Stimulated activated CD4-positive, alpha-beta T cell treated with anti-CD3 and anti-CD28 coated beads, TNF-alpha, amount 100 ng/mL, for 1 hour (primary cell): ENCODE data around the gene CHCHD10.
"Not testable (repeated sequence)": the region's sequence is repeated elsewhere in the genome, so short reads cannot be mapped to it uniquely, and the experiment has no call there.

Source experiments
- DNase-seq, 3 donors: peaks; one replicate each; pipeline ENCODE4 v3.0.0-alpha.2; 2020; ENCODE audit warnings: low read depth in 3 of 3, low spot score in 1 of 3

Gene CHCHD10

DNA sequence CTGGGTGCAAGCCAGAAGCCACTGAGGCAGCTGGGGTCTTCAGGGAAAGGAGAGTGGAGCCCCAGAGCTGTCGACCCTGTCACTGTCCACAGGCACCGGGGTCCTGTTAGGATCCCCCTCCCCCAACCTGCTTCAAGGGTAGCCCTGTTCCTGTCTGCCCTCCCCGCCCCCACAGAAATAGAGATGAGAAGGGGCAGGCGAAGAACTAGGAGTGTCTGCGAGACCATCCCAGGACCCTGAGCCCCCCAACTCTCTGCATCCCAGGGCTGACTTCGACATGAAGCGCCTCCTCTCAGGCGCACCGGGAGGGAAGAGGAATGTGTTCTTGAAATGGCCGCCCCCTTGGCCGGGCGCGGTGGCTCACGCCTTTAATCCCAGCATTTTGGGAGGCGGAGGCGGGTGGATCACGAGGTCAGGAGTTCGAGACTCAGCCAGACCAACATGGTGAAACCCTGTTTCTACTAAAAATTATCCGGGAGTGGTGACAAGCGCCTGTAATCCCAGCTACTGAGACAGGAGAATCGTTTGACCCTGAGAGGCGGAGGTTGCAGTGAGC, 16.3 kb downstream of the CHCHD10 start:
- no peak for DNase-seq

DNA sequence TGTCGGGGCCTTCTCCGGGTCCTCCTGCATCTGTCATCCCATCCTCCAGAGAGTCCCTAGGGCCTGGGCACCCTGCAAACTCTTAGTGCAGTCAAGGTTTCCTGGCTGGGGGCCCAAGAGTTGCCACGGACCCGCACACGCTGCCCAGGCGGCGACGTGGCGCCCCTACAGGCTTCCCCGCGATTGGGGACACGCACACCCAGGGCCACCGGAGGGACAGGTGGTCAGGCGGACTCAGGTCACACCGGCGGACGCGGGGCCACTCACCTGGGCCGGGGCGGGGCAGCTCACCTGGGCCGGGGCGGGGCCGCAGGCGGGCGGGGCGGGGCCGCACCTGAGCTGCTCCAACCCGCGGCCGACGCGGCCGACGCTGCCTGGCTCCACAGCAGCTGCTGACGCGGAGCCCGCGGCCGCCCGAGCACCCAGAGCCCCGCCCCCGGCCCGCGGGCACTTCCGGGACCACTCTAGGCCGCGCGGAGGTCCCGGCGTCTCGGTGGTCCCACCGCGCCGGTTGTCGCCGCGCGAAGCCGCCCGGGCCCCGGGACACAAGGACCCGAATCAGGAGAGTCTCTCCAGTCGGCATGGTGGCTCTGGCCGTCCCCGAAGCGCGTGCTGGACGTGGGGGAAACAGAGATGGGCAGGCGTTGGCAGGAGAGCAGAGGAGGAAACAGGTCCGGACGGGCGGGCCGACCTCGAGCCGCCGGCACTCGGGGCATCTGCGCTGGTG, 16.9 kb downstream of the CHCHD10 start, which contains the start of gene ZNF70:
TSS of gene ZNF70 (minus strand) at position 399 of the 727 bp plus-strand sequence. CDS start 5,972 bp downstream, outside the sequence.
- peak; percentile 52 to 77 (median 75) for DNase-seq

DNA sequence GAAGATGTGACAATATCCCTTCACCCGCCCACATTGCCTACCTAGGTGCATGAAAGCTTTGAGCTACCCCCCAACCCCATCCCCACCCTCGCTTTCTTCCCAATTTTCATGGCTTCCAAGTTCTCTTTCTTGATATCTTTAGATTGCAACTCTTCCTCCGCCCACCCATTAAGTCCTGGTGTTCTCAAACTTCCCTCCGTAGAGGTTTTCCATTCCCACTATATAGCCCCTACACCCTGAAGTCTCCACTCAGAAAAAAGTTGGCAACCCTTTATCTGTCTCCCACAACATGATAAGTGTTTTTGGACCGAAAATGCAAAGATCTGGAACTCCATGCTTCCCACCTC, 17.4 kb downstream of the CHCHD10 start:
- no peak for DNase-seq

DNA sequence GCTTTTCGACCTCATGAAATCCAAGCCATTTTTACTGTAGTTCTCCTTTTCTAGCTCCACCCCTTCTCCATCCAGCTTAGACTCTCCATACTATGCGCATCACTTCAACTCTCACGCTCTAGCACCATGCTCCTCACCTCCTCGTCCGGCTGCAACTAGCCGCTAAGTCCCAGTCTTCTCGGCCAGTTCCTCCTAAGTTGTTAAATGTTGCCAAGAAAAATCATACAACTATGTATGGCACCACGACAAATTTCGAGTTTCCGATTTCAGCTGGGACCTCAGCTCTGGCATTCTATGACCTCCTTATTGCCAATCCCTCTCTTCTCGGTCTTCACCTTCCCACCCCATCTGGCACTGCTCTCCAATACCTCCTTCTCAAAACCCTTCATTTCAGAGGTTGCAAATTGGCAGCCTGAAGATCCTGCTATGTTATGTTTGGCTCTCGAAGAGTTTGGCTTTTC, 17.9 kb downstream of the CHCHD10 start:
- no peak for DNase-seq

DNA sequence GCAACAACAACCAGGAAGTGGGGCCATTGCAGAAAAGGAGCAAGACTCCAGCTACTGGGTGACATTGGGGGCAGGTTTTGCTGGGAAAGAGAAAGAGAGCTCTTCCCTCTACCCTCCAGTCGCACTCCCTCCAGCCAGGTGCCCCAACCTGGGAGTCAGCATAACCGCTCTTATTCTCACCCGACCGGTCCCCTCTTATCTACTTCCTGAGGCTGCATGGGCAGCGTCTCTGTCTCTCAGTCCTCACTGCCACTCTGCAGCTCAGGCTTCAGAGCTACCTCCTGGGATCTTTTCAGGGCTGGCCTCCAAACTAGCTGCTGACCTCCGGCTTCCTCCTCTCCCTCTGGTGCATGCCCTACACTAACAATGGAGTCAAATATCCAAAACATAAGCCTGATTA, 22.0 kb downstream of the CHCHD10 start:
- DNase-seq = no peak

DNA sequence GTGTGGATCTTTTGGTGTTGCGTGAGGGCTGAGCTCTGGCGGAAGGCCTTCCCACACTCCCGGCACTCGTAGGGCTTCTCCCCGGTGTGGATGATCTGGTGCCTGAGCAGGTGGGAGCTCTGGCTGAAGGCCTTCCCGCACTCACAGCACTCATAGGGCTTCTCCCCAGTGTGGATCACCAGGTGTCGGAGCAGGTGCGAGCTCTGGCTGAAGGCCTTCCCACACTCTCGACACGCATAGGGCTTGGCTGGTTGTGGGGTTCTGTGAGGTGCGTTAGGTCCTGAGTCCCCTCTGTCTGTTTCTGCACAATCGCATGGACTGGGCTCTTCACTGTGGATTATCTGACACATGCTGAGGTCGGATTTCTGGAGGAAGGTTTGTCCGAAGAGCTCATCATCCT, 23.3 kb downstream of the CHCHD10 start:
- DNase-seq = no peak

DNA sequence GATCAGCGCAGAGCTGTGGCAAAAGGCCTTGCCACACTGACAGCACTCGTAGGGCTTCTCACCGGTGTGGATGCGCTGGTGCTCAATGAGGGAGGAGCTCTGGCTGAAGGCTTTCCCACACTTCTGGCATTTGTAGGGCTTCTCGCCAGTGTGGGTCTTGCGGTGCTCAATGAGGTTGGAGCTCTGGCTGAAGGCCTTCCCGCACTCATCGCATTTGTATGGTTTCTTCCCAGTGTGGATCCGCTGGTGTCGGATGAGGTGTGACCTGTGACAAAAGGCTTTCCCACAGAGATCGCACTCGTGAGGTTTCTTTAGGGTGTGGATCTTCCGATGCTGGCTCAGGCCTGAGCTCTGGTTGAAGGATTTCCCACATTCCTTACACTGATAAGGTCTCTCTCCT, 23.8 kb downstream of the CHCHD10 start:
- no peak for DNase-seq

DNA sequence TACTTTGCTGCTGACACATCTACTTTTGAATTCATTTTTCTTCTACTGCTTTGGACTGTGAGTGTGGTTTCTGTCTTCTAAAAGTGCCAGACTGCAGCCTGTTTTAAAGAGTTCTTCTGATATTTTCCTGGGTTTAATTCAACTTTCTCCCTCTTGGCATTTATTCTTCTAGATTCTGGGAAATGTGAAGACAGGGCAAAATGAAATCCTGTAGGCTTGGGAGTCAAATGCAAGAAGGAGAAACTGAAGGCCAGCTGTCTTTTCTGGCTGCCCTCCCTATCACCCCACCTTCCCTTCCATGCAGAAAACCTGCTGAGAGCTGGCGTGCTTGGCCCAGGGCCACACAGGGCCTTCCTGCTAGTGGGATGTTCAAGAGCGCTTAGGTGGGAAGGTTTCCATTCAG, 24.5 kb downstream of the CHCHD10 start:
- DNase-seq = no peak

DNA sequence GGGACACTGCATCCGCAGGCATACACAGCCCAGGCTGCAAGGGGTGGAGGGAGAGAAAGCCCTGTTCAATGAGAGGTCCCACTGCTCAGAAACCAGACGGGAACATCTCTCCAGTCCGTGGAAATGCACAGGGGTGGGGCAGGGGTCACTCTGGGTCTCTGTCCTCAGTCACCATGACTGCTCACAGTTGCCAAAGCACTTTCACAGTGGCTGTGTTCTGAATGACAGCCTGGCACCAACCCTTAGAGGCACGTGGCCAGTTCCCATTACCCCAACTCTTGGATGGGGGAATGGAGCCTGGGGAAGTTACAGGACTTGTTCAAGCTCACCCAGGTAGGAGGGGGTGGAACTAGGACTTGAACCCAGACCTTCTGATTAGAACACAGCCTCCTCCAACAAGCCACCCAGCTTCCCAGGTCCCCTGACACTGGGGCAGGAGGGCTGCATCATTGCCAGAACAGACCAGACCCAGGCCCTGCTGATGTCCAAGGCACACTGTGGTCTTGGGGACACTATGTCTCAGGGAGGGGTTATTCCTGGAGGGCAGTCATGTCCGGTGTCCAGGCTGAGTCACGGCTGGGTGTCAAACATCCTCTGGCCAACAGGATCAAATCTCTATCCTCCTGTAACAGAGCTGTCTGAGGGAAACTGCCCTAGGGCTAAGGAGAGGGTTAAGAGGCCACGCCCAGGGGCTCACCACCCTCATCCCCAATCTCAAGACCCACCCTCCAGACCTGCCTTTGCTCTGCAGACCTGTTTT, 25.1 kb downstream of the CHCHD10 start:
- no peak for DNase-seq

DNA sequence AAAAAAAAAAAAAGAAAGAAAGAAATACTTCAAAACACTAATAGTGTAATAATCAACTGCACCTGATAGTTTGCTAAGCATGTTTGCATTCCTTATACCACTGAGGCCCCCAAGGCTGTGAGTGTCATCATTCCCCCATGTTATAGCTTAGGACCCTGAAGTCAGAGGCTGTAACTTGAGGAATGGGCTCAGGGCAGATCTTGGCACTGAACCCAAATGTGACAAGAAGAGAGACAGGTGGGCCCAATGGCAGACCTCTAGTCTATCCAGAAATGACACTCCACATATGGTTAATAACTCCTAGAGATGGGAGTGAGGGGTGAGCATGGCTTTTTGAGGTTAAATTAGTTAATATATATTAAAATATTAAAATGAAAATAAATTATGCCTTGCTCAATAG, 30.1 kb downstream of the CHCHD10 start:
- no peak for DNase-seq

DNA sequence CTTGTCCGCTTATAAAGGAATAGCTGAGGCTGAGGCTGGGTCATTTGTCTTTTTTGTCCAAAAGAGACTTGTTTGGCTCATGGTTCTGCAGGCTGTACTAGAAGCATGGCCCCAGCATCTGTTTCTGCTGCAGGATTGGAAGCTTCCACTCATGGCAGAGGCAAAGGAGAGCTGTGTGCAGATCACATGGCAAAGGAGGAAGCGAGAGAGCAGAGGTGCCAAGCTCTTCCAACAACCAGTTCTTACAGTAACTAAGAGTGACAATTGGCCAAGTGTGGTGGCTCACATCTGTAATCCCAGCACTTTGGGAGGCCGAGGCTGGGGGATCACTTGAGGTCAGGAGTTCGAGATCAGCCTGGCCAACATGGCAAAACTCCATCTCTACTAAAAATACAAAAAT, 39.7 kb downstream of the CHCHD10 start:
- not testable (repeated sequence) for DNase-seq

DNA sequence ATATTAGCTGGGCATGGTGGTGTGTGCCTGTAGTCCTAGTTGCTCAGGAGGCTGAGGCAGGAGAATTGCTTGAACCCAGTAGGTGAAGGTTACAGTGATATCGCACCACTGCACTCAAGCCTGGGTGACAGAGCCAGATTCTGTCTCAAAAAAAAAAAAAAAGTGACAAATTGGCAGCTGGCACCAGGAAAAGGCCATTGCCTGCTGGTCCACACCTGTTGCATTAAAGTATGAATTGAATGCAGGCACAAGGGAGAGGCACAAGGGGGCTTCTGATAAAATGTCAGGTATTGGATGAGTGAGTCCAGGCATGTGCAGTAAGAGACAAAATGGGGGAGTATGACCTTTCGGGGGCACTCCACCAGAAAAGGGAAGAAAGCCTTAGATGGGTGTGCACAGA, 45.0 kb downstream of the CHCHD10 start:
- DNase-seq = no peak

DNA sequence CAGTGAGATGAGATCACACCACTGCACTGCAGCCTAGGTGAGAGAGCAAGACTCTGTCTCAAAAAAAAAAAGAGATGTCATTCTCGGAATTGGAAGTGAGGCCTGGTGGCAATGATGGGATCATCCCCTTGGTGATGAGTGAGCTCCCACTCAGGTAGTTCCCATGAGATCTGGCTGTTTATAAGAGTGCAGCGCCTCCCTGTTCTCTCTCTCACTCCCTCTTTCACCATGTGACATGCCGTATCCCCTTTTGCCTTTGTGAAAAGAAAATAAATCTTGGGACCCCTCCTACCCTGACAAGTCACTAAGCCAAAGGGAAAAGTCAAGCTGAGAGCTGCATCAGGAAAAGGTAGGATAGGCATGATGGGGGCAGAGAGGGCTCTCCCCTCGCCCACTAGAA, 45.6 kb downstream of the CHCHD10 start:
- no peak for DNase-seq

DNA sequence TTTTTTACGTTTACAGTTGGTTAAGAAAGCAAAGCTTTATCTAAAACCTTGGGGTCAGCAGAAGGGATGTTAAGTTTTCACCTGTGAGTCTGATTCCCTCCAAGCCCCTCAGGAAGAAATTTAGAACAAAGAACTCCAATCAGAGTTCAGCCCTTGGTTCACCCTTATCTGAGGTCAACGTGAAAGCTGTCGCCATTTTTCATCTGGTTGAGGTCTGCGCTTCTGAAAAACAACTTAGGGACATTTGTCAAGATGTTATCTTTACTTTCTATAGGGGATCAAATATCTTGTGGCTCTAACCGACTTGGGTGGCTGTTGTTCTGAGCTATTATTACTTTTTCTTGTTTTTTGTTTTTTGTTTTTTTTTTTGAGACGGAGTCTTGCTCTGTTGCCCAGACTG, 46.9 kb downstream of the CHCHD10 start:
- no peak for DNase-seq

DNA sequence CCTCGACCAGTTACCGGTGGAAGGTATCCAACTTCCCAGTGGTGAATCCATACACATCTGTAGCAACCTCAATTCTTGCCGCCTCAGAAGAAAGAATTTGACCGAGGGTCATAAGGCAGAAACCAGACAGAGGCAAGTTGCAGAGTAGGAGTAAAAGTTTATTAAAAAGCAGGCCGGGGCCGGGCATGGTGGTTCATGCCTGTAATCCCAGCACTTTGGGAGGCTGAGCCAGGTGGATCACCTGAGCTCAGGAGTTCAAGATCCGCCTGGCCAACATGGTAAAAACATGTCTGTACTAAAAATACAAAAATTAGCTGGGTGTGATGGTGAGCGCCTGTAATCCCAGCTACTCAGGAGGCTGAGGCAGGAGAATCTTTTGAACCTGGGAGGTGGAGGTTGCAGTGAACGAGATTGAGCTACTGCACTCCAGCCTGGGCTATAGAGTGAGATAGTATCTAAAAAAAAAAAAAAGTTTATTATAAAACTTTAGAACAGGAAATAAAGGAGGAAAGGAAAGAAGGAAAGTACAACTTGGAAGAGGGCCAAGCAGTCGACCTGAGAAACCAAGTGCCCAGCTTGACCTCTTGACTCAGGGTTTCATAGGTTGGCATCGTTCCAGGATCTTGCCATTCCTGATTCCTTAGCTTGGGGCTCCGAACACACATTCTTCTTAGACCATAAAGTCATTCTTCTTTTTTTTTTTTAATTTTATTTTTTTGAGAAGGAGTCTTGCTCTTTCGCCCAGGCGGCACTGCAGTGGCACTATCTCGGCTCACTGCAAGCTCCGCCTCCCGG, 49.2 kb downstream of the CHCHD10 start:
- no peak for DNase-seq

DNA sequence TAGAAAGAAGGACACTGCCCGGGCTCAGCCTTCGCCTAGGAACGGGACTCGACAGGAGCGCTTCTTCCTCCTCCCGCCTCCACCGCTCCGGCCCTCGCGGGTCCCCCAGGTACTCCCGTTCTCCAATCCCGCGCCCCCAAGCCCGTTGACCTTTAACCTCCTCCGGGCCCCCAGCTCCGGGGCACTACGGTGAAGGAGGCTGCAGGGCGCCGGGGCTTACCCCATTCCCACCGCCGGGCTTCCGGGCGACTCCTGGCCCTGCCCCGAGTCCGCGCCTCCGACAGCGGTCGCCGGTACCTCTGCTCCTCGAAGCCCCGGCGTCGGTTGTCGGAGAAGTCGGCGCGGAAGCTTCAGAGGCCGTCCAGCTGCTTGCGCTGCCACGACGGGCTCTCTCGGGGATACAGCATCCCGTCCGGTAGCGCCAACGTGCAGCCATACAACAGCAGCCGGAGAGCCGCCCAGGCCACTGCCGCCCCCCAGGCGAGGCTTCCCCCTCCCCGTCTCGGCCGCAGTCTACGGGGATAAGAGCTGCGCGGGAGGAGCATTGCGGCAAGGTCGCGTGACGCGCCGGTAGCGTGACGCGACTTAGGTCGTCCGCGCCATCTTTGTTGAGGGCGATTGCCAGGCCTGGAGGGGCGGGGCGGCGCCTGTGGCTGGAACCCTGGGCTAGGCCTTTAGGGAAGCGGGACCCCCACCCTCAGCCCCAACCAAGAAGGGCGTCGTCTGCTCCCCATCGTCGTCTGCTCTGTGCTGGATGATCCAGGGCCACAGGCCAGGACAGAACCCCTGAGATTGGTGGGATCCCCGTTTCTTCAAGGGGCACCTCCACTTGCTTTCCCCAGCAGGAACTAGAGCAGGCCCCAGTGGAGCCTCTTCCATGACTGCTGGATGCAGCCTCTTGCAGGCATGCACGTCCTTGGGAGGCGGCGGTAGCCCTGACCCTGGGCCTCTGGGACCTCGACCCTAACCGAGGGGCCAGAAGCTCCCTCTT, 50.7 kb downstream of the CHCHD10 start:
- DNase-seq = peak; percentile 24 to 74 (median 62)
